NB4 (cell line): ENCODE results near the gene POLG.
"Not testable (repeated sequence)": the region's sequence is repeated elsewhere in the genome, so short reads cannot be mapped to it uniquely, and the experiment has no call there.

Experiments used
- DNase-seq: peaks from one replicate; pipeline ENCODE4 v3.0.0; 2010; ENCODE audit warnings: low read depth
- H3K4me3 ChIP-seq: one replicate; pipeline ENCODE4 v1.5.1; 2011; ENCODE audit warnings: mild to moderate bottlenecking, low read depth, low read length, moderate library complexity
- CTCF ChIP-seq: IDR thresholded peaks from one replicate; pipeline ENCODE4 v1.5.1; 2012; ENCODE audit warnings: low read depth, low read length
- MAX ChIP-seq: IDR thresholded peaks from 2 replicates; pipeline ENCODE4 v1.6.1; 2011; ENCODE audit warnings: low read depth, low read length
- MYC ChIP-seq: IDR thresholded peaks from 2 replicates; pipeline ENCODE4 v1.6.1; 2011; ENCODE audit warnings: low read depth, low read length
- POLR2A ChIP-seq: IDR thresholded peaks from 2 replicates; pipeline ENCODE4 v1.6.1; 2011; ENCODE audit warnings: mild to moderate bottlenecking; ENCODE audit not compliant: insufficient read length; ENCODE audit errors: extremely low read depth

The POLG gene

GRCh38 chr15:89282631-89283030 lies 52.0 kb downstream of the POLG start:
- H3K4me3 ChIP-seq: no peak overlapping the region
- TF ChIP-seq MAX (no peak), CTCF (no peak), MYC (no peak), POLR2A (no peak)

GRCh38 chr15:89278307-89278706 lies 56.3 kb downstream of the POLG start:
- DNase-seq: no peak
- H3K4me3 ChIP-seq: no peak overlapping the region
- TF ChIP-seq MAX: no peak
- TF ChIP-seq CTCF: no peak
- no peak for TF ChIP-seq MYC
- no peak for TF ChIP-seq POLR2A

More at GRCh38 chr15:89282631-89283030, 52.0 kb downstream of the POLG start:
- DNase-seq: no peak

- not testable (repeated sequence) for DNase-seq, H3K4me3 ChIP-seq
Measured at GRCh38 chr15:89277281-89277680, 57.3 kb downstream of the POLG start.
